Measurements from ENCODE around the gene UQCC5.

The UQCC5 gene

DNA sequence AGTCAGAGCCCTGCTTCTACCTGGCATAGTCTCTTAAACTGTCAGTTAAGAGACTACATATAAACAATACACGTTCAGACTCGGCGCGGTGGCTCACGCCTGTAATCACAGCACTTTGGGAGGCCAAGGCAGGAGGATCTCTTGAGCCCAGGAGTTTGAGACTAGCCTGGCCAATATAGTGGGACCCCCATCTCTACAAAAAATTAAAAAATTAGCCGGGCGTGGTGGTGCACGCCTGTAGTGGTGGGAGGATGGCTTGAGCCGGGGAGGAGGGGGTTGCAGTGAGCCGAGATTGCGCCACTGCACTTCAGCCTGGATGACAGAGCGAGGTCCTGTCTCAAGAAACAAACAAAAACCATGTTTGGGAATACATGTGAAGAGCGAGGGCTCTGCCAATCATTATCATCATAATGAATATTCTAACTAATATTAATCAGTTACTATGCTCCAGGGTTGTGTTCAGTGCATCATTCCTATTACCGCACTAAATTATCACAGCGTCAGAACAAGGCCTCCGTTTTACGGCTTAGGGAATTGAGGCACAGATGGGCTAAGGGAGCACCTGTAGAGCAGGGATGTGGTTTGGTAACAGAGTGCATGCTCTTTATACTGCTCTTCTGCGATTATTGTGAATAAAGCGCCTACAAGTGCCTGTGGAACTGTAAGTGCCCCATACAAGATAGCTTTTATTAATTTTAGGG is 844 bp upstream of the UQCC5 start:
- Mint-ChIP-seq H3K27ac (ENCODE audit: low read depth) (peak overlapping the region; percentile 98), H3K4me1 (peaks cover 49% of the 10 kb centered on the region), H3K4me3 (peak overlapping the region; percentile 98), H3K9me3 (no peaks in the 10 kb centered on the region), H3K27me3 (no peaks in the 10 kb centered on the region), H3K36me3 (ENCODE audit: insufficient read depth) (peaks cover 17% of the 10 kb centered on the region)
- ATAC-seq (replicated peaks; ENCODE audit: extremely low read depth, poor library complexity, severe bottlenecking) (no peak), DNase-seq (ENCODE audit: low spot score in 2 of 2) (no peak)

DNA sequence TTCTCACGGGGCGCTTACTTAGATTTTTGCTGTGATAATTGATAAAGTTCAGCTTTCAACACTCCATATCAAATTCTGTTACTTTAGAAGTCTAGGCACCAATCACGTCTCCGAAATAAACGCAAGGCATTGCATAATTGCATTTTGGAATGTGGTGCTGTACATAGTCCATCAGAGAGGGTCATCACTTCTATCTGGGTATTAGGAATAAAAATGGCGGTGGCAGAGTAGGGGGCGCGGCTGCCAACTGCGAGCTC is 365 bp upstream of the UQCC5 start:
- Mint-ChIP-seq H3K4me3 (peak overlapping the region; percentile 98), H3K27ac (ENCODE audit: low read depth) (peak overlapping the region; percentile 98), H3K27me3 (no peaks in the 10 kb centered on the region), H3K4me1 (peaks cover 49% of the 10 kb centered on the region), H3K9me3 (no peaks in the 10 kb centered on the region), H3K36me3 (ENCODE audit: insufficient read depth) (peaks cover 19% of the 10 kb centered on the region)
- no peak for ATAC-seq (replicated peaks; ENCODE audit: extremely low read depth, poor library complexity, severe bottlenecking)
- DNase-seq (ENCODE audit: low spot score in 2 of 2) = no peak

DNA sequence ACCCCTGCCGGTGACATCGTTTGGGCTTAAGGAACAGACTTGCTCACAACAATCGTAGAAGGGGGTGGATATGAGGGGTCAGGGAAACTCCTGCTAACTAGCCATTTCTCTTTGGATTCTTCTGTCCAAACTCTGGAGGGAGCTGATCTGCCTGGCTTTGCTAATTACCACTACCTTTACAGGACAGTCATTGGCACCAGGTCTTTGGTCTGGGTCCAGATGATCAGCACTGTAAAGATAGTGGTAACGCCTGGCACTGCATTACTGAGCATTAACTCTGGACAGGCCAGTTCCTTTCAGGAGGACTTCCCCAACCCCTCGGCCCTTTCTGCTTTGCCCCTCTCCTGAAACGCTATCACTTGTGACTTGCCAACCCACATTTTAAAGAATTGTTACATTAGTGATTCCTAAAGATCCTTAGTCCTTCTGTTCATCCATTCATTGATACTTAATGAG is 788 bp downstream of the UQCC5 start:
- peak overlapping the region; percentile 98 for H3K27ac Mint-ChIP-seq (ENCODE audit: low read depth)
- H3K36me3 Mint-ChIP-seq (ENCODE audit: insufficient read depth) = peaks cover 23% of the 10 kb centered on the region
- H3K4me1 Mint-ChIP-seq = peaks cover 48% of the 10 kb centered on the region
- H3K4me3 Mint-ChIP-seq = peak overlapping the region; percentile 98
- ATAC-seq (replicated peaks; ENCODE audit: extremely low read depth, poor library complexity, severe bottlenecking) (no peak), DNase-seq (ENCODE audit: low spot score in 2 of 2) (no peak)
- no peaks in the 10 kb centered on the region for H3K27me3 Mint-ChIP-seq
- H3K9me3 Mint-ChIP-seq = no peaks in the 10 kb centered on the region

DNA sequence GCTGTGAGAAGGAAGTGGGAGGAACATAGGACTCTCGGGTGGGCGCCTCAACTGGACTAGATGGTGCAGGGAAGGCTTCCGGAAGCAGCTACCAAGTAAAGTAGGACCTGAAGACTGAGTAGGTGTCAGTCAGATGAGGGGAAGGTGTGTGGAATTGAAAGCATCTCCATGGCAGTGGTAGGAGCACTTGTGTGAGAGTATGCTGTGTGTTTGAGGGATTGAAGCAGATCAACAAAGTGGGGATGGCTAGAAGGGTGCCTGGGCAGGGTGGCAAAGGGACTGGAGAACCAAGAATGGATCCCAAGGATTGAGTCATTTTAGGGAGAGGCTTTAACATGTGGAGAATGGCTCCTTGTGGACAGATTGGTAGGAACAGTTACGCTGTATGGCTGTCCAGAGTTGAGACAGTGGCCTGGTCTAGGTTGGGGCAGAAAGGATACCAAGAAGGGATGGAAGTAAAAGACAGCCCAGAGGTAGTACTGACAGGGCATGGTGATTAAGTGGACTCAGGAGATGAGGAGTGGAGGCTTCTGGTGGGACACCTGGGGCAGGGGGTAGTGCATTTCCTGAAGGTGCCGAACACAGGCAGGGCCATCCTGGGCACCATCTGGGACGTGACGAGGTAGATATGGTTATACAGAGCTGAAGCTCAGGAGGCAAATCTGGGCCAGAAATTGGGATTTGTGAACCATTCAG is 1.5 kb downstream of the UQCC5 start:
- H3K4me1 Mint-ChIP-seq = peaks cover 42% of the 10 kb centered on the region
- H3K27ac Mint-ChIP-seq (ENCODE audit: low read depth) = peak overlapping the region; percentile 98
- ATAC-seq (replicated peaks; ENCODE audit: extremely low read depth, poor library complexity, severe bottlenecking) (no peak), DNase-seq (ENCODE audit: low spot score in 2 of 2) (no peak)
- no peaks in the 10 kb centered on the region for H3K27me3 Mint-ChIP-seq
- peak overlapping the region; percentile 98 for H3K4me3 Mint-ChIP-seq
- no peaks in the 10 kb centered on the region for H3K9me3 Mint-ChIP-seq
- peaks cover 22% of the 10 kb centered on the region for H3K36me3 Mint-ChIP-seq (ENCODE audit: insufficient read depth)

DNA sequence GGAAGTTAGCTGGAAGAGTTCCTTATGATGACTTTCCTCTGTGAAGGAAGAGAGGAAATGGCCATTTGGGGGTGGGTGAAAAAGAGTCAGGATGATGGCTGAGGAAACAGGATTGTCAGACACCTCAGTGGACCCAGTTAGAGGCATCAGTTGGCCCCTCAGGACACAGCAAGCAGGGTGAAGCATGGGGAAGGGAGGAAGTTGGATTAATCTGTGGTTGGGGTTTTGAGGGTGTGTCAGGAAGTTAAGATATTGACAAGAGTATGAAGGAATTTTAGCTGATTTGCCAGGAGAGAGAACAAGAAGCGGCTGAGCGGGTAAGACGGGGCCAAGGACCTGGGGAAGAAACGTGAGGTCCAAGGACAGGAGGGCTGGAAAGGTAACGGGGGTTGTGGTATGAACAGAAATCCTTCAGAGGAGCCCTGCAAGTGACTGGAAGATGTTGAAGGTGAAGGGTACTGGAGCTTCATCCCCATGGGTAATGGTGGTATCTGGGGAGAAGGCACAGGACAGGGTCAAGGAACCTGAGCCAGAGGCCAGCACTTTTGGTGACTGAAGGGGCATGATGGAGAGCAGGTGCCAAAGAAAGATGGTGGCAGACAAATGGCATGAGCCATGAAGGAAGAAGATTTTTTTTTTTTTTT is 2.7 kb downstream of the UQCC5 start:
- no peak for DNase-seq (ENCODE audit: low spot score in 2 of 2)
- Mint-ChIP-seq H3K27me3 (no peaks in the 10 kb centered on the region), H3K27ac (ENCODE audit: low read depth) (peak overlapping the region; percentile 66), H3K4me3 (peak overlapping the region; percentile 35), H3K9me3 (no peaks in the 10 kb centered on the region), H3K4me1 (peaks cover 42% of the 10 kb centered on the region), H3K36me3 (ENCODE audit: insufficient read depth) (peaks cover 22% of the 10 kb centered on the region)
- ATAC-seq (replicated peaks; ENCODE audit: extremely low read depth, poor library complexity, severe bottlenecking) = no peak

DNA sequence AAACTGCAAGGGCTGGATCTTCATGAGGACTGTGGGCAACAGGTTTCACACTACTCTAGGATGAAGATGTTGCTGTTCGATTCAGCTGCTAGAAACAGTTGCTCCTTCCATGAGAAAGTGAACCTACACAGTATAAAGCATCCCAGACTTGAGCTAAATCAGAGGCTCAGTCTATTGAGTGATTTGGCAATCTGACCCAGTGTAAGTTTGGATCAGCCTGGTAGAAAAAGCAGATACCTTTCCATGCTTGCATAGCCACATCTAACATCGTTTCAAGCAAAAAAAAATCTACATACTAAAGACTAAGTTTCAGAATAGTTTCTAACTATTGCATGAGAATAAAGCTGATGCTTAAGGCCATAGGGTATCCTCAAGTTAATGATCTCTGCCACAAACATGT is 4.6 kb downstream of the UQCC5 start:
- no peaks in the 10 kb centered on the region for H3K9me3 Mint-ChIP-seq
- H3K27ac Mint-ChIP-seq (ENCODE audit: low read depth) = no peak overlapping the region
- peaks cover 36% of the 10 kb centered on the region for H3K4me1 Mint-ChIP-seq
- peaks cover 26% of the 10 kb centered on the region for H3K36me3 Mint-ChIP-seq (ENCODE audit: insufficient read depth)
- H3K27me3 Mint-ChIP-seq = no peaks in the 10 kb centered on the region
- ATAC-seq (replicated peaks; ENCODE audit: extremely low read depth, poor library complexity, severe bottlenecking) (no peak), DNase-seq (ENCODE audit: low spot score in 2 of 2) (no peak)
- no peak overlapping the region for H3K4me3 Mint-ChIP-seq

DNA sequence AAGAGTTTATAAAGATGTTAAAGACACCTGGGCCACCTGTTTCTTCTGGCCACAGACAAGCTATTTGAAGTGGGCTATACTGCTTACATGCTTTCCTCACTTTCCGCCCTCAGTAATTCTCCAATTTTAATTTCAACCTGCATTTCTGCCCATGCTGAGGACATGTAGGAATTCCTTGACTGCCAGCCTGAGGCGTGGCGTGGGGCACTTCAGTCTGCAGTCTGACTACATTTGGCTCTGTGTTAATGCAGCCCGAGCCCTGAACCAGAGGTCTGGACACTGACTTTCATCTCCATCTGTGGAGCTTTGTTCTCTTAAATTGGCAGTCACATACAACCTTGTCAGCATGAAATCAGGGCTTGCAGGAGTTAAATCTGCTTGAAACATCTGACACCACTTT is 8.5 kb downstream of the UQCC5 start:
- H3K36me3 Mint-ChIP-seq (ENCODE audit: insufficient read depth) = peaks cover 38% of the 10 kb centered on the region
- H3K9me3 Mint-ChIP-seq = no peaks in the 10 kb centered on the region
- H3K27me3 Mint-ChIP-seq = no peaks in the 10 kb centered on the region
- H3K27ac Mint-ChIP-seq (ENCODE audit: low read depth) = no peak overlapping the region
- DNase-seq (ENCODE audit: low spot score in 2 of 2) (no peak), ATAC-seq (replicated peaks; ENCODE audit: extremely low read depth, poor library complexity, severe bottlenecking) (no peak)
- peaks cover under 1% of the 10 kb centered on the region for H3K4me1 Mint-ChIP-seq
- no peak overlapping the region for H3K4me3 Mint-ChIP-seq

DNA sequence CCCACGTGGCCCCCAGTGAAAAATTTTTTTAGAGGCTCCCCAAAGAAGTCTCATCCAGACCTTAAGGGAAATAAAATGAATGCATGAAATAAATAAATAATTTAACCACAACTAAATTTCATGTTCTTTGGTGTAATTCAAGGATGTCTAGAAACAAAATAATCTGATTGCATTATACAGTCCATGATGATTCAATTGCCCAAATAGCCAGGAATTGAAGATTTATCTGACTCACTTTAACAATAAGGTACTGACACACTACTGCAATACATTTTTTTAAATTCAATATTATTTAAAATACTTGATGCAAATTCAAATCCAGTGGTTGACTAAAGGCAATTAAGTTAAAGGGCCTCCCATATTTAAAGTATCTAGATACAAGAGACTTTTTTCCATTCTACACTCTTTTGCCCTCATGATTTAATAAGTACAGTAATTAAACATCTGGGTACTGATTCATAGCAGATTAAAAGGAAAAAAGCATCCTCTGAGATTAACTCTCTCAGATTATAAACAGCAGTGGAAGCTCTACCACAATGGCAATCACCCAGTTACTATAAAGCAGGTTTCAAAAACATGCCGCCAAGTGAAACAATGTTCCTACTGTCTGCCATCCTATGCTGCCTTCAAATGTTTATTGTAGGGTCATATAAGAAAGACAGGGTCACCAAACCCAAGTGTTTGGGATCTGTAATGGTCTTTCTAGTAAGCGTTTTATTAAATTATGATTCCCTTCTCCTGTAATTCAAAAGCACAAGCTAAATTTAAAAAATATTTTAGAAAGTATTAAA is 9.9 kb downstream of the UQCC5 start:
- H3K36me3 Mint-ChIP-seq (ENCODE audit: insufficient read depth) = peaks cover 44% of the 10 kb centered on the region

DNA sequence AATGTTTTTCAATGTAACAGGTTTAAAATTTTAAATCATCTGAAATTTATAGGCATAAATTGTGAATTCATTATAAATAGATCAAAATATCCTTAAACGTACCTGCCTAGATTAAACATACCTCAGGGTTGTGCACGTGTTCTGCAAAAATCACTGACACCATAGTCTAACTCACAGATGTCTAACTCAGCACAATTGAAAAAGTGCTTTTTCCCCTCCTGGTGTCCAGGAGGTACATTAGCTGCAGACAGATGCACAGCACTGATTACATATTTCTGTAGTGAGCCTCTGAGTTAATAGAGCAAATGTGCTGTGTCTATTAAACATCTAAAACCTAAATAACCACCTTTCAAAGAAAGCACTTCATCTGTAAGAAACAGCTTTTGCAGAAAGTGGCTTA is 10.7 kb downstream of the UQCC5 start:
- ATAC-seq (replicated peaks; ENCODE audit: extremely low read depth, poor library complexity, severe bottlenecking) (no peak), DNase-seq (ENCODE audit: low spot score in 2 of 2) (no peak)
- H3K36me3 Mint-ChIP-seq (ENCODE audit: insufficient read depth) = peaks cover 39% of the 10 kb centered on the region
- H3K4me3 Mint-ChIP-seq = no peak overlapping the region
- no peaks in the 10 kb centered on the region for H3K27me3 Mint-ChIP-seq
- no peaks in the 10 kb centered on the region for H3K9me3 Mint-ChIP-seq
- no peaks in the 10 kb centered on the region for H3K4me1 Mint-ChIP-seq
- H3K27ac Mint-ChIP-seq (ENCODE audit: low read depth) = no peak overlapping the region

More for the DNA sequence above, 9.9 kb downstream of the UQCC5 start:
- H3K4me3 Mint-ChIP-seq = no peak overlapping the region
- no peaks in the 10 kb centered on the region for H3K4me1 Mint-ChIP-seq
- no peaks in the 10 kb centered on the region for H3K9me3 Mint-ChIP-seq
- no peak for DNase-seq (ENCODE audit: low spot score in 2 of 2)
- no peak for ATAC-seq (replicated peaks; ENCODE audit: extremely low read depth, poor library complexity, severe bottlenecking)
- peak overlapping the region; percentile 53 for H3K27ac Mint-ChIP-seq (ENCODE audit: low read depth)
- H3K27me3 Mint-ChIP-seq = no peaks in the 10 kb centered on the region

DNA sequence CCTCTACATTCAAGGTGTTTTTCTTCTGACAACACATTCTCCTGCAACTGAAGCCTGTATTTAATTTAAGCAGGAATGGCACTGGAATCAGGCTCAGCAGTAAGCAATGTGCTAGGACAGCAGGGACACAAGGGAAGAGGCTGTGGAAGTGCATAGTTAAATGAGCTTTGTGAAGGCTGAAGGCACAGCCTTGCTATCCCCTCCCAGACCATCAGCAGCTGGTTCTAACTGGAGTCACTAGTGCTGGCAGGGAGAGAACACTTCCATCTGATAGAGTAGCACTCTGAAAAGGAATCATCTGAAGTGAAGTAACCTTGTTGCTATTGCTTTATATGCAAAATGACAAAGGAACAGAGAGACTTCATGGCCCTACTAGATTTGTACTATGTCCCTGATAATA is 14.7 kb downstream of the UQCC5 start:
- ATAC-seq (replicated peaks; ENCODE audit: extremely low read depth, poor library complexity, severe bottlenecking) = no peak
- Mint-ChIP-seq H3K27me3 (no peaks in the 10 kb centered on the region), H3K36me3 (ENCODE audit: insufficient read depth) (peaks cover 39% of the 10 kb centered on the region), H3K9me3 (no peaks in the 10 kb centered on the region), H3K27ac (ENCODE audit: low read depth) (no peak overlapping the region), H3K4me1 (no peaks in the 10 kb centered on the region), H3K4me3 (no peak overlapping the region)
- DNase-seq (ENCODE audit: low spot score in 2 of 2) = no peak

DNA sequence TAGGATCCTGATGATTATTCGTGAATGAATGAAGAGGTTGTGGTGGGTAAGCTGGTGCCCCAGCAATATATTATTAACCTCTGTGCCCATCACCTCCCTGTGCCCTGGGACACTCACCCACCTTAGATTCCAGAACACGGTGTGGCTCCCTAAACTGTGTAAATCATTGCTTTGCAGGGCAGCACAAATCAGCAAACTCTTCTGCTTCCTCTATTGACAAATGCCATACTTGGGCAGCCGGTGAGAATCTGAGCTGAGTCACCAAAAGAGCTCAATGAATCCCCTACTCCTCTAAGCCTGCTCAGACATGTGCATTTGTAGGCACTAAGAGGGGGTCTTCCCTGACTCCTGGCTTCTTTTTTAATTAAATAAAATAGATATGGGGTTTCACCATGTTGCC is 15.7 kb downstream of the UQCC5 start:
- Mint-ChIP-seq H3K36me3 (ENCODE audit: insufficient read depth) (peaks cover 38% of the 10 kb centered on the region), H3K27ac (ENCODE audit: low read depth) (peak overlapping the region; percentile 49), H3K4me1 (no peaks in the 10 kb centered on the region), H3K27me3 (no peaks in the 10 kb centered on the region), H3K9me3 (no peaks in the 10 kb centered on the region), H3K4me3 (no peak overlapping the region)
- no peak for DNase-seq (ENCODE audit: low spot score in 2 of 2)
- no peak for ATAC-seq (replicated peaks; ENCODE audit: extremely low read depth, poor library complexity, severe bottlenecking)

DNA sequence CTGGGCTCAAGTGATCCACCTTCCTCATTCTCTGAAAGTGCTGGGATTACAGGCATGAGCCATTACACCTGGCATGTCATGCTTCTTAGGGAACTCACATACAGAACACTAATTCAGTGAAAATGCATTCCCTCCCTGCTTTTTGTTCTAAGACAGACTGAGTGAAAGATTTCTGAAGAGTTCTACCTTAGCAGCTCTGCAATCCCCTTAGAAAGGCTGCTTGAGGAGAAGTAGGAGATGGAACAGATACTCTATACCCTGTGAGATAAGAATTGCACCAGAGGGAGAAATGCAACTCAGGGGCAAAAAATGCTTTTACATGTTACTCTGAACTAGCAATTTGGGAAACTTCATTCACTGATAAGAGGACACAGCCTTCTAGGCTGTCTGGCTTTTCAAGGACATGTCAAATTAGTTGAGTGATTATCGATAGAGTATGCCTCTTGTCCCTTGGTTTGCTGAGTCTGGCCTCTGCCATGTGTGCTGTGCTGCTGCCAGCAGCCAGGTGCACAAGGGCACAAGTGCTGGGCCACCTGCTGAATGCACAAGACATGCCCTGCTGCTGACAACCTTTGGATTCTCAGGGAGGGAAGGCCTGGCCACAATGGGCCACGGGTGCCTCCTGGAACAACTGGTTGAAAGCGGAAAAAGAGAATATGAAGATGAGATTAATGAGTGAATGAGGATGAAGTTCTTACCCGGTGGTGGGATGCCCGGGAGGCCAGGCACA is 17.8 kb downstream of the UQCC5 start:
- Mint-ChIP-seq H3K27ac (ENCODE audit: low read depth) (peak overlapping the region; percentile 76), H3K9me3 (no peaks in the 10 kb centered on the region), H3K27me3 (no peaks in the 10 kb centered on the region), H3K4me1 (no peaks in the 10 kb centered on the region), H3K4me3 (no peak overlapping the region), H3K36me3 (ENCODE audit: insufficient read depth) (peaks cover 37% of the 10 kb centered on the region)
- DNase-seq (ENCODE audit: low spot score in 2 of 2) (no peak), ATAC-seq (replicated peaks; ENCODE audit: extremely low read depth, poor library complexity, severe bottlenecking) (no peak)

Measured in central memory CD8-positive, alpha-beta T cell (primary cell).